GM19395 (cell line): ENCODE results near the gene NFKBIA.
"Not testable (repeated sequence)": the region's sequence is repeated elsewhere in the genome, so short reads cannot be mapped to it uniquely, and the experiment has no call there.

Source experiments
- ATAC-seq: cut with Tn5 transposase; IDR thresholded peaks from one replicate; pipeline ENCODE4 v1.9.1; 2021; ENCODE audit warnings: mild to moderate bottlenecking, moderate library complexity; ENCODE audit not compliant: unreplicated experiment

The NFKBIA gene

GRCh38 chr14:35392103-35392502 is 12.4 kb downstream of the NFKBIA start:
- no peak for ATAC-seq

GRCh38 chr14:35391388-35391710 is 13.2 kb downstream of the NFKBIA start:
- ATAC-seq: no peak

GRCh38 chr14:35390577-35391387 is 13.8 kb downstream of the NFKBIA start:
- ATAC-seq: no peak

GRCh38 chr14:35389315-35389667 is 15.3 kb downstream of the NFKBIA start:
- ATAC-seq: no peak

- no peak for ATAC-seq
Measured at GRCh38 chr14:35388656-35389314, 15.8 kb downstream of the NFKBIA start.

GRCh38 chr14:35387713-35388579 is 16.6 kb downstream of the NFKBIA start:
- no peak for ATAC-seq

- no peak for ATAC-seq
Measured at GRCh38 chr14:35387219-35387618, 17.3 kb downstream of the NFKBIA start.

GRCh38 chr14:35386673-35387125 is 17.9 kb downstream of the NFKBIA start:
- ATAC-seq: no peak

- ATAC-seq: no peak
Measured at GRCh38 chr14:35385042-35385839, 19.3 kb downstream of the NFKBIA start.

- ATAC-seq: no peak
Measured at GRCh38 chr14:35384455-35385041, 20.0 kb downstream of the NFKBIA start.

GRCh38 chr14:35383569-35384454 is 20.7 kb downstream of the NFKBIA start:
- ATAC-seq: no peak

GRCh38 chr14:35380794-35381193 is 23.8 kb downstream of the NFKBIA start:
- ATAC-seq: no peak

GRCh38 chr14:35379234-35379933 is 25.2 kb downstream of the NFKBIA start:
- not testable (repeated sequence) for ATAC-seq

- ATAC-seq: no peak
Measured at GRCh38 chr14:35378425-35379233, 25.9 kb downstream of the NFKBIA start.

- ATAC-seq: no peak
Measured at GRCh38 chr14:35375558-35376025, 29.0 kb downstream of the NFKBIA start.

- ATAC-seq: no peak
Measured at GRCh38 chr14:35374263-35374712, 30.3 kb downstream of the NFKBIA start.

GRCh38 chr14:35373208-35373607 is 31.3 kb downstream of the NFKBIA start:
- ATAC-seq: not testable (repeated sequence)

GRCh38 chr14:35370969-35371368 is 33.6 kb downstream of the NFKBIA start:
- ATAC-seq: no peak
